H1 (cell line): ENCODE measurements around the gene ASB8. TPM values are rescaled to one million over a fixed set of nuclear protein-coding genes. Genes with fewer than 3 reads are reported as not detected.

ENCODE experiments used
- CTCF ChIA-PET: fragments of 300-600 bp; sonication (Branson Sonifier 250); formaldehyde crosslinking; loops from one replicate; lab custom pipeline; 2021; ENCODE audit not compliant: partially characterized antibody; lab: Charles Lee
- POLR2A ChIA-PET: fragments of 300-600 bp; sonication (Branson Sonifier 250); formaldehyde crosslinking; loops from one replicate; lab custom pipeline; 2021; ENCODE audit warnings: inconsistent platforms; ENCODE audit not compliant: partially characterized antibody; lab: Charles Lee
- DNase-seq, 2 experiments: peaks; one replicate each; pipeline versions ENCODE4 v3.0.0 to v3.0.0-alpha.2; 2010 to 2022; ENCODE audit warnings: low spot score in 2 of 2, low read depth in 1 of 2, mixed read lengths in 1 of 2
- FAIRE-seq: peaks from 2 replicates; lab custom pipeline; 2011; peaks lifted over from hg19 to GRCh38; lab: Jason Lieb, UNC
- H2AFZ ChIP-seq: 2 replicates; pipeline ENCODE4 v1.8.1; 2012; ENCODE audit warnings: low read length, inconsistent platforms
- H2AK5ac ChIP-seq: 2 replicates; pipeline ENCODE4 v1.6.1; 2013; ENCODE audit warnings: low read depth, low read length
- H2BK120ac ChIP-seq: replicated peaks from 2 replicates; pipeline ENCODE3; 2013; ENCODE audit warnings: low read depth, low read length, inconsistent platforms
- H2BK12ac ChIP-seq: 2 replicates; pipeline ENCODE4 v1.6.1; 2013; ENCODE audit warnings: low read depth, low read length
- H2BK15ac ChIP-seq: 2 replicates; pipeline ENCODE4 v1.6.1; 2013; ENCODE audit warnings: low read length
- H2BK20ac ChIP-seq: 2 replicates; pipeline ENCODE4 v1.6.1; 2013; ENCODE audit warnings: low read length
- H2BK5ac ChIP-seq: 2 replicates; pipeline ENCODE4 v1.6.1; 2013; ENCODE audit warnings: low read depth, low read length
- H3K14ac ChIP-seq: 2 replicates; pipeline ENCODE4 v1.6.1; 2013; ENCODE audit warnings: inconsistent platforms; ENCODE audit not compliant: insufficient read length
- H3K18ac ChIP-seq: 2 replicates; pipeline ENCODE4 v1.6.1; 2013; ENCODE audit warnings: low read length; ENCODE audit errors: extremely low read depth
- H3K23ac ChIP-seq: 2 replicates; pipeline ENCODE4 v1.6.1; 2013; ENCODE audit warnings: inconsistent platforms; ENCODE audit not compliant: insufficient read length
- H3K23me2 ChIP-seq: 2 replicates; pipeline ENCODE4 v1.6.1; 2013; ENCODE audit warnings: low read depth, low read length
- H3K27ac ChIP-seq: 2 replicates; pipeline ENCODE4 v1.6.1; 2011; ENCODE audit warnings: low read depth, low read length, inconsistent platforms
- H3K27me3 ChIP-seq, 4 experiments: replicated peaks in 1 of 4; 1 replicate in 1 of 4; 2 replicates in 3 of 4; pipeline versions ENCODE4 v1.6.1 to v1.8.1; 2011 to 2013; ENCODE audit warnings: low read length in 3 of 4, mild to moderate bottlenecking in 3 of 4, inconsistent platforms in 2 of 4, mixed read lengths in 2 of 4, moderate library complexity in 1 of 4; ENCODE audit not compliant: control insufficient read depth in 3 of 4, insufficient read depth in 3 of 4; ENCODE audit errors: extremely low read depth in 1 of 4
- H3K36me3 ChIP-seq, 4 experiments: 2 replicates each; pipeline versions ENCODE4 v1.6.1 to v1.8.1; 2011 to 2013; ENCODE audit warnings: mild to moderate bottlenecking in 4 of 4, low read length in 3 of 4, moderate library complexity in 2 of 4, control low read depth in 1 of 4, inconsistent platforms in 1 of 4; ENCODE audit not compliant: insufficient read depth in 4 of 4, control insufficient read depth in 2 of 4
- H3K4ac ChIP-seq: replicated peaks from 2 replicates; pipeline ENCODE3; 2013; ENCODE audit warnings: low read length, low read depth, mixed read lengths, inconsistent platforms; ENCODE audit not compliant: insufficient read length
- H3K4me1 ChIP-seq, 4 experiments: replicated peaks in 1 of 4; 1 replicate in 1 of 4; 2 replicates in 3 of 4; pipeline versions ENCODE4 v1.6.1 to v1.8.1; 2011 to 2013; ENCODE audit warnings: low read length in 3 of 4, inconsistent platforms in 2 of 4, mixed read lengths in 1 of 4; ENCODE audit not compliant: insufficient read depth in 4 of 4, control insufficient read depth in 3 of 4
- H3K4me2 ChIP-seq, 2 experiments: 2 replicates each; pipeline versions ENCODE4 v1.6.1 to v1.8.1; 2011 to 2013; ENCODE audit warnings: low read depth in 2 of 2, low read length in 2 of 2, control low read depth in 1 of 2, inconsistent platforms in 1 of 2, mild to moderate bottlenecking in 1 of 2; ENCODE audit not compliant: insufficient read depth in 1 of 2
- H3K4me3 ChIP-seq, 4 experiments: fragments of 200-600, 300-600 bp in 1 of 4; sonication (generic), shearing (Covaris generic), sonication (Bioruptor Twin) in 1 of 4; 2 replicates each; pipeline versions ENCODE4 v1.5.1 to v1.8.1; 2011 to 2016; ENCODE audit warnings: low read length in 4 of 4, low read depth in 3 of 4, control low read depth in 2 of 4, inconsistent platforms in 2 of 4, mild to moderate bottlenecking in 2 of 4, mixed read lengths in 1 of 4, moderate library complexity in 1 of 4; ENCODE audit not compliant: insufficient read depth in 2 of 4; ENCODE audit errors: extremely low read depth in 1 of 4
- H3K56ac ChIP-seq: replicated peaks from 2 replicates; pipeline ENCODE3; 2013; ENCODE audit warnings: low read depth, mild to moderate bottlenecking, mixed read lengths, low read length, inconsistent platforms; ENCODE audit not compliant: insufficient read length
- H3K79me1 ChIP-seq: 2 replicates; pipeline ENCODE4 v1.6.1; 2013; ENCODE audit warnings: low read depth, low read length, control low read depth
- H3K79me2 ChIP-seq, 2 experiments: 2 replicates each; pipeline versions ENCODE4 v1.6.1 to v1.8.1; 2012 to 2013; ENCODE audit warnings: low read length in 2 of 2, mild to moderate bottlenecking in 2 of 2, inconsistent platforms in 1 of 2; ENCODE audit not compliant: insufficient read depth in 2 of 2, control insufficient read depth in 1 of 2
- H3K9ac ChIP-seq, 4 experiments: replicated peaks in 1 of 4; 1 replicate in 1 of 4; 2 replicates in 3 of 4; pipeline versions ENCODE4 v1.6.1 to v1.8.1; 2011 to 2013; ENCODE audit warnings: low read depth in 3 of 4, low read length in 3 of 4, control low read depth in 2 of 4, mild to moderate bottlenecking in 2 of 4, moderate library complexity in 2 of 4, inconsistent platforms in 1 of 4; ENCODE audit errors: extremely low read depth in 1 of 4
- H3K9me3 ChIP-seq, 2 experiments: 2 replicates each; pipeline versions ENCODE4 v1.6.1 to v1.8.1; 2012 to 2013; ENCODE audit warnings: mild to moderate bottlenecking in 2 of 2, moderate library complexity in 2 of 2, control low read depth in 1 of 2, inconsistent platforms in 1 of 2, low read depth in 1 of 2, low read length in 1 of 2, mixed read lengths in 1 of 2; ENCODE audit not compliant: insufficient read depth in 2 of 2
- H4K20me1 ChIP-seq, 2 experiments: replicated peaks in 1 of 2; 2 replicates each; pipeline versions ENCODE3 to v1.8.1; 2011 to 2013; ENCODE audit warnings: inconsistent platforms in 2 of 2, low read length in 2 of 2, mild to moderate bottlenecking in 1 of 2; ENCODE audit not compliant: insufficient read depth in 2 of 2, control insufficient read depth in 1 of 2
- H4K5ac ChIP-seq: 2 replicates; pipeline ENCODE4 v1.6.1; 2013; ENCODE audit warnings: low read length, low read depth, mixed read lengths, inconsistent platforms; ENCODE audit not compliant: insufficient read length
- H4K8ac ChIP-seq: 2 replicates; pipeline ENCODE4 v1.8.0; 2013; ENCODE audit warnings: mild to moderate bottlenecking, moderate library complexity, low read length, inconsistent platforms; ENCODE audit not compliant: insufficient read depth; ENCODE audit errors: extremely low read depth
- H4K91ac ChIP-seq: replicated peaks from 2 replicates; pipeline ENCODE3; 2013; ENCODE audit warnings: low read length, mixed read lengths, inconsistent platforms; ENCODE audit not compliant: insufficient read length
- ASH2L ChIP-seq: fragments of 200-600, 300-600 bp; sonication (generic); IDR thresholded peaks from one replicate; pipeline ENCODE4 v1.7.1; 2017; ENCODE audit warnings: low read length
- BACH1 ChIP-seq: IDR thresholded peaks from 2 replicates; pipeline ENCODE4 v1.6.1; 2012; ENCODE audit warnings: low read length, improper control_type of control experiment
- PHF8 ChIP-seq: fragments of 200-600 bp; sonication (generic); conservative IDR thresholded peaks from 2 replicates; pipeline ENCODE4 v1.7.1; 2012; ENCODE audit warnings: low read depth, mild to moderate bottlenecking, inconsistent platforms, low read length, moderate library complexity
- TCF12 ChIP-seq: IDR thresholded peaks from 2 replicates; pipeline ENCODE4 v1.6.1; 2011; ENCODE audit warnings: low read depth, mild to moderate bottlenecking, low read length
- USF2 ChIP-seq: IDR thresholded peaks from 2 replicates; pipeline ENCODE4 v1.6.1; 2011; ENCODE audit warnings: low read length, improper control_type of control experiment
- WGBS, 2 experiments: shearing (Covaris generic) in 1 of 2; methylation state at CpG; one replicate each; pipeline versions ENCODE4 v1.1.6 to v1.1.7; 2013 to 2015; ENCODE audit warnings: low lambda C conversion rate in 2 of 2, mixed read lengths in 2 of 2, inconsistent platforms in 1 of 2, low coverage in 1 of 2, missing lambda C conversion rate in 1 of 2; ENCODE audit not compliant: insufficient replicate concordance in 2 of 2, insufficient coverage in 1 of 2, insufficient read length in 1 of 2; ENCODE audit errors: extremely low coverage in 1 of 2, missing lambda C conversion rate in 1 of 2; 5-methylcytosine and 5-hydroxymethylcytosine counted together
- polyA plus RNA-seq, 7 experiments: library from polyadenylated mRNA; depleted of rRNA in 3 of 7; stranded (reverse) in 5 of 7; unstranded in 2 of 7; fragments of >200 nt in 5 of 7; fragments of 200-250 nt in 2 of 7; gene quantifications; 1 replicate in 5 of 7; 2 replicates in 1 of 7; 4 replicates in 1 of 7; pipeline versions ENCODE4 v1.2.1 to v1.2.3, GENCODE V29; 2011 to 2013; ENCODE audit warnings: missing spikeins in 2 of 7, mixed read lengths in 2 of 7
- total RNA-seq: library from RNA; stranded (reverse); fragmentation: NEBNext Ultra II Directional; extraction: Animal tissue kit (Norgen Biotek cat#: 25700); gene quantifications from 2 replicates; pipeline ENCODE4 v1.2.1, GENCODE V29; 2021

Gene ASB8
- total and polyA plus RNA-seq, 2 of the 8 experiments (the other 6 are each of a cell fraction or from before 2014, with no cell fraction given): 3.8 to 8.3 TPM

GRCh38 chr12:48156652-48157017, 680 bp downstream of the ASB8 start:
- WGBS, 2 experiments: 53% methylated on average over 8 of the region's 8 CpGs; no CpG with 5 or more reads in 1 of the 2 experiments
- no peaks in the 10 kb centered on the region for H3K36me3 ChIP-seq
- ChIA-PET POLR2A (interaction anchor here (0.7 to 3.1 kb wide), 12 partner anchors 9 to 451 kb away, joined by 3 to 21 read pairs (median 4); partner anchors contain the start of genes PFKM, RPAP3 and SENP1), CTCF (interaction anchor here (0.6 to 3.6 kb wide), 13 partner anchors 10 to 470 kb away, joined by 3 to 16 read pairs (median 5); partner anchors contain the start of gene PFKM)
- peaks cover 0 to 5% (median under 1%) of the 10 kb centered on the region in 4 experiments; a peak in 2 of 7 replicates for H3K4me1 ChIP-seq
- H3K14ac ChIP-seq: no peak overlapping the region
- no peak overlapping the region for H2BK5ac ChIP-seq
- no peak overlapping the region for H4K8ac ChIP-seq
- no peak overlapping the region for H2BK20ac ChIP-seq
- peak overlapping the region; percentile 86 to 94 (median 92) for H3K4me3 ChIP-seq
- H4K91ac ChIP-seq: no peak overlapping the region
- peak overlapping the region; percentile 63 to 85 for H3K4me2 ChIP-seq
- H2AK5ac ChIP-seq: no peak overlapping the region
- no peak overlapping the region for H2BK12ac ChIP-seq
- H3K4ac ChIP-seq: no peak overlapping the region
- H3K18ac ChIP-seq: peak overlapping the region; percentile 13; the same call in 1 of the 2 replicates
- DNase-seq (peak in 1 of 2 experiments; percentile 47), FAIRE-seq (no peak)
- H3K27me3 ChIP-seq: no peaks in the 10 kb centered on the region
- H2BK15ac ChIP-seq: no peak overlapping the region
- no peaks in the 10 kb centered on the region for H4K20me1 ChIP-seq
- H3K79me1 ChIP-seq: no peaks in the 10 kb centered on the region
- no peak overlapping the region for H2BK120ac ChIP-seq
- H3K9ac ChIP-seq: peak overlapping the region in 2 of 4 experiments; percentile 8 to 70; a peak in 2 of 7 replicates
- H3K27ac ChIP-seq: no peak overlapping the region
- H2AFZ ChIP-seq: peak overlapping the region; percentile 83
- H3K23ac ChIP-seq: no peak overlapping the region
- no peaks in the 10 kb centered on the region for H3K79me2 ChIP-seq
- H3K9me3 ChIP-seq: no peaks in the 10 kb centered on the region
- no peak overlapping the region for H3K56ac ChIP-seq
- peaks cover 4% of the 10 kb centered on the region; the same call in 1 of the 2 replicates for H3K23me2 ChIP-seq
- no peak overlapping the region for H4K5ac ChIP-seq
- TF ChIP-seq PHF8 (no peak; the same call in 1 of the 2 replicates), ASH2L (no peak), TCF12 (no peak), USF2 (no peak), BACH1 (no peak)
